Ectodermal cell (in vitro differentiated cells): ENCODE results near the gene DDX27.
A peak's percentile ranks its signal among the peaks of the same experiment; 100 is the strongest.

Source experiments
- H3K27ac ChIP-seq: 2 replicates; pipeline ENCODE4 v1.7.0; 2013; ENCODE audit warnings: mild to moderate bottlenecking, low read depth, low read length; ENCODE audit not compliant: insufficient read depth, poor library complexity, severe bottlenecking
- H3K27me3 ChIP-seq: 2 replicates; pipeline ENCODE4 v1.7.0; 2013; ENCODE audit warnings: mild to moderate bottlenecking, low read length; ENCODE audit not compliant: insufficient read depth, control insufficient read depth, poor library complexity, severe bottlenecking
- H3K36me3 ChIP-seq: one replicate; pipeline ENCODE4 v1.7.0; 2013; ENCODE audit warnings: low read length; ENCODE audit not compliant: control insufficient read depth, insufficient read depth
- H3K4me1 ChIP-seq: one replicate; pipeline ENCODE4 v1.7.0; 2013; ENCODE audit warnings: low read length; ENCODE audit not compliant: control insufficient read depth, insufficient read depth
- H3K4me3 ChIP-seq: 2 replicates; pipeline ENCODE4 v1.7.0; 2013; ENCODE audit warnings: low read depth, low read length, control low read depth; ENCODE audit not compliant: insufficient read depth
- H3K9me3 ChIP-seq: 2 replicates; pipeline ENCODE4 v1.7.0; 2013; ENCODE audit warnings: mild to moderate bottlenecking, low read length, moderate library complexity; ENCODE audit not compliant: control insufficient read depth
- WGBS, 2 experiments: methylation state at CpG; one replicate each; pipeline ENCODE4 v1.1.7; 2013; ENCODE audit warnings: missing lambda C conversion rate in 2 of 2; 5-methylcytosine and 5-hydroxymethylcytosine counted together

DDX27 gene

DNA sequence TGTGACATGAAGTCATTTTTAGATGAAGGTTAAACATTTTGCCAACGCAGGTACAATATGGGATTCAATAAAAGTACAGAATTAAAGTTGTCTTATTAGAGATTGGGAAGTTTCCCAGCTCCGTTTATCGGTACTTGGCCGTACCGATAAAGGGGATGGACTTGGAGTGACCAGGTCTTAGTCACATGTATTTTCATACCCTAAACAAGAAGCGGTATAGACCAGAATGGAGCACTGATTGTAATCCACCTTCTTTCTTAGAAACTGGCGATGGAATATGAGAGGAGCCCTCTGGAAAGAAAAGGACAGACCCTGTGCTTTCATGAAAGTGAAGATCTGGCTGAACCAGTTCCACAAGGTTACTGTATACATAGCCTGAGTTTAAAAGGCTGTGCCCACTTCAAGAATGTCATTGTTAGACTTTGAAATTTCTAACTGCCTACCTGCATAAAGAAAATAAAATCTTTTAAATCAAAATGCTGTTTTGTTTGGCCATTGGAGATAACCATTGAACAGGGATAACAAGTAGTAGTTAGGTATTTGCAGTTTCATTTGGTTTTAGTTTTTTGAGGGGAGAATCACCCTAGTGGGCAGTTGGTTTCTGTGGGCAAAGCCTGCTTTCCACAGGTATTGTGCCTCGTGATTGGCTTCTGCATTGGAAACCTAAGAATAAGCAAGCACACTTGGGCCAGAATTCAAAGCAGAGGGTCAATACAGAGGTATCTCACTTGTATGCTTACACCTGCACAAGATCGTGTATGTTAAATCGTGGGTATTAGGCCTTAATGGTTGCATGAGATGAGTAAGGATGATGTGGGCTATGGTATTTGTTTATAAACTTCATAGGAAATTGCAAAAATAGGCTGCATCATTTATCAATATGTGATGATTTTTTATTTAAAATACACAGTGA is 69.8 kb downstream of the DDX27 start:
- no peak overlapping the region for H3K27ac ChIP-seq
- 97 to 98% methylated on average over 10 of the region's 10 CpGs for WGBS, 2 experiments
- no peaks in the 10 kb centered on the region for H3K27me3 ChIP-seq
- H3K4me3 ChIP-seq = no peak overlapping the region
- H3K4me1 ChIP-seq = no peaks in the 10 kb centered on the region
- H3K36me3 ChIP-seq = peaks cover 67% of the 10 kb centered on the region
- no peaks in the 10 kb centered on the region for H3K9me3 ChIP-seq

DNA sequence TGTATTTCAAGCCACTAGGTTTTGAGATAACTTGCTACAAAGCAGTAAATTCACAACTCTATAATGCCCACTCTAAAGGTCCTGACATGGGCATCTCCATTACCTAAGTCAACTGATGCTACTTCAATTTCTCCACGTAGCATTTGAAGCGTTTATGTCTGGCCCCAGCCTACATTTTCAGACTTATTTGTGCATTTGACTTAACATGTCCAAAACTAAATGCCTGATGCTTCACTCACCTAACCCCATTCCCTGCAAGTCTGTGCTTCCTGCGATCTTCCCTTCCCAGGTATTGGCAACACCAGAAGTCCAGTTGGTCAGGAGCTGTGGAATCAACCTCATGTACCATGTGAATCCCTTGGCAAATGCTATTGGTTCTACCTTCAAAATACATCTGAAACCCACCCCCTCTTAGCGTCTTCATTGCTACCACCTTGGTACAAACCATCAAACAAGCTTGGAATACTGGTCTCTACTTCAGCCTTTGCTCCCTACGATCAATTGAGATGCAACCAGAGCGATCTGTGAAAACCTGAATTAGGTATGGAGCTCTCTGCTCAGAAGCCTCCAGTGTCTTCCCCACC is 71.5 kb downstream of the DDX27 start:
- H3K27ac ChIP-seq = no peak overlapping the region
- no peaks in the 10 kb centered on the region for H3K4me1 ChIP-seq
- no peaks in the 10 kb centered on the region for H3K27me3 ChIP-seq
- peaks cover 51% of the 10 kb centered on the region for H3K36me3 ChIP-seq
- no peaks in the 10 kb centered on the region for H3K9me3 ChIP-seq
- WGBS, 2 experiments = 91 to 93% methylated on average over 6 of the region's 6 CpGs
- no peak overlapping the region for H3K4me3 ChIP-seq

DNA sequence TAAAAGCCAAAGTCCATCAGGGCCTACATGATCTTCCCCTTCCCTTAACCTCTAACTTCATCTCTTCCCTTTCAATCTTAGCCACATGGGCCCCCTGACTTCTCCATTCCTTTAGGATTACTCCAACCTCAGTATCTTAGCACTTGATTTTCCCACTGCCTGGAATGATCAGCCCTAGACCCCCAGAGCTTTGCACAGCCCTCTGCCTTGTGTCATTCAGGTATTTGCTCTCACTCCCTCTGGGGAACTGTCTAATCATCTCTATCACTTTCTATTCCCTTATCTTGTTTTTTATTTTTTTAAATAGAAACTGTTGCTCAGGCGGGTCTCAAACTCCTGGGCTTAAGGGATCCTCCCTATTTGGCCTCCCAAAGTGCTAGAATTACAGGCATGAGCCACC is 72.0 kb downstream of the DDX27 start:
- Histone ChIP-seq H3K36me3 (peaks cover 46% of the 10 kb centered on the region), H3K4me3 (no peak overlapping the region), H3K27me3 (no peaks in the 10 kb centered on the region), H3K27ac (peak overlapping the region; percentile 44), H3K9me3 (no peaks in the 10 kb centered on the region), H3K4me1 (no peaks in the 10 kb centered on the region)
- WGBS, 2 experiments = 77 to 100% methylated on average over 1 of the region's 1 CpG

DNA sequence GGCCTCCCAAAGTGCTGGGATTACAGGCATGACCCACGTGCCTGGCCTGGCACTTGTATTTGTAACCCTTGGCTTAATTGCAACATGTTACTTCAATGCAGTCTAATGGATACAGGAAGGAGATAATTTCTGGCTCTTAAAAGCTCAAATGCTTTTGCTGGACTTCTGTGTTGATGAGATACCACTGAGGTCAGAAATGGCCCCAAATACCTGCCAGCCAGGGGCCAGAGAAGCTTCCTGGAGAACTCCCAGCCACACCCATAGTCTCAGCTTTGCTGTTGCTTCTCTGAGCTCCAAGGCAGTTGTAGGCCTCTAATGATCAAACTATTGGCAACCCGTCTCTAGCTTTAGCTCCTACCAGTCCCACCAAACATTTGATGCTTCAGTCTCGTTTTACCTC is 72.8 kb downstream of the DDX27 start:
- Histone ChIP-seq H3K27me3 (no peaks in the 10 kb centered on the region), H3K4me1 (no peaks in the 10 kb centered on the region), H3K36me3 (peaks cover 38% of the 10 kb centered on the region), H3K9me3 (no peaks in the 10 kb centered on the region), H3K4me3 (no peak overlapping the region), H3K27ac (no peak overlapping the region)
- 56 to 64% methylated on average over 3 of the region's 3 CpGs for WGBS, 2 experiments

GRCh38 chr20:49293122-49293521 is 73.9 kb downstream of the DDX27 start:
- H3K4me1 ChIP-seq = no peaks in the 10 kb centered on the region
- WGBS, 2 experiments = 88 to 91% methylated on average over 6 of the region's 6 CpGs

More at GRCh38 chr20:49293122-49293521, 73.9 kb downstream of the DDX27 start:
- no peak overlapping the region for H3K27ac ChIP-seq
- H3K4me3 ChIP-seq = no peak overlapping the region
- peaks cover 26% of the 10 kb centered on the region for H3K36me3 ChIP-seq
- H3K27me3 ChIP-seq = no peaks in the 10 kb centered on the region
- H3K9me3 ChIP-seq = no peaks in the 10 kb centered on the region
